ENCODE measurements around the gene SYNGR2. TPM values are rescaled to one million over a fixed set of nuclear protein-coding genes. Genes with fewer than 3 reads are reported as not detected.

The SYNGR2 gene
- total RNA-seq, 1 experiment from 2014 or later = 19.5 TPM

GRCh38 chr17:78183916-78184315, 15.5 kb downstream of the SYNGR2 start:
- Histone ChIP-seq H3K9me3 (replicated peaks) (no peaks in the 10 kb centered on the region), H3K36me3 (peaks cover 62% of the 10 kb centered on the region), H3K27me3 (no peaks in the 10 kb centered on the region), H3K27ac (no peak overlapping the region), H3K4me1 (peaks cover 26% of the 10 kb centered on the region), H3K4me3 (no peak overlapping the region)
- no peak for DNase-seq

GRCh38 chr17:78184351-78184750, 16.0 kb downstream of the SYNGR2 start:
- Histone ChIP-seq H3K4me1 (peaks cover 26% of the 10 kb centered on the region), H3K4me3 (no peak overlapping the region), H3K27ac (no peak overlapping the region), H3K9me3 (replicated peaks) (no peaks in the 10 kb centered on the region), H3K36me3 (peaks cover 57% of the 10 kb centered on the region), H3K27me3 (no peaks in the 10 kb centered on the region)
- DNase-seq = no peak

GRCh38 chr17:78184868-78185267, 16.5 kb downstream of the SYNGR2 start:
- Histone ChIP-seq H3K36me3 (peaks cover 52% of the 10 kb centered on the region), H3K4me1 (peaks cover 26% of the 10 kb centered on the region), H3K27me3 (no peaks in the 10 kb centered on the region), H3K9me3 (replicated peaks) (no peaks in the 10 kb centered on the region), H3K4me3 (no peak overlapping the region), H3K27ac (no peak overlapping the region)
- no peak for DNase-seq

GRCh38 chr17:78185981-78186691, 17.8 kb downstream of the SYNGR2 start:
- no peak overlapping the region for H3K27ac ChIP-seq
- DNase-seq = peak; percentile 92 to 94

GRCh38 chr17:78186692-78187595, 18.6 kb downstream of the SYNGR2 start, which contains the start of the genes AFMID and TK1:
Gene AFMID, plus strand, starts transcription at chr17:78187362. Its CDS starts 9 bp downstream, at chr17:78187371.
Gene TK1, minus strand, starts transcription at chr17:78187052. Its CDS starts 58 bp downstream, at chr17:78186994.
- peak; percentile 100 for DNase-seq
- H3K36me3 ChIP-seq = peaks cover 40% of the 10 kb centered on the region
- no peaks in the 10 kb centered on the region for H3K27me3 ChIP-seq
- H3K4me1 ChIP-seq = peaks cover 22% of the 10 kb centered on the region
- no peaks in the 10 kb centered on the region for H3K9me3 ChIP-seq (replicated peaks)
- peak within 1 kb of the TSS; percentile 76 for H3K4me3 ChIP-seq
- H3K27ac ChIP-seq = peak within 1 kb of the TSS; percentile 82

More at GRCh38 chr17:78185981-78186691, 17.8 kb downstream of the SYNGR2 start:
- peaks cover 45% of the 10 kb centered on the region for H3K36me3 ChIP-seq
- H3K27me3 ChIP-seq = no peaks in the 10 kb centered on the region
- no peaks in the 10 kb centered on the region for H3K9me3 ChIP-seq (replicated peaks)
- H3K4me3 ChIP-seq = peak overlapping the region; percentile 76
- peaks cover 22% of the 10 kb centered on the region for H3K4me1 ChIP-seq

- Histone ChIP-seq H3K27me3 (no peaks in the 10 kb centered on the region), H3K36me3 (peaks cover 31% of the 10 kb centered on the region), H3K27ac (no peak overlapping the region), H3K4me3 (no peak overlapping the region), H3K4me1 (no peaks in the 10 kb centered on the region; the same call in 1 of the 2 replicates), H3K9me3 (replicated peaks) (no peaks in the 10 kb centered on the region)
- DNase-seq = no peak
These were observed 28.3 kb downstream of the SYNGR2 start for GRCh38 chr17:78196716-78197115.

GRCh38 chr17:78197147-78197832, 28.9 kb downstream of the SYNGR2 start:
- Histone ChIP-seq H3K27me3 (no peaks in the 10 kb centered on the region), H3K27ac (no peak overlapping the region), H3K4me3 (no peak overlapping the region), H3K9me3 (replicated peaks) (no peaks in the 10 kb centered on the region), H3K36me3 (peaks cover 31% of the 10 kb centered on the region), H3K4me1 (no peaks in the 10 kb centered on the region; the same call in 1 of the 2 replicates)
- DNase-seq = no peak

GRCh38 chr17:78200451-78200850, 32.1 kb downstream of the SYNGR2 start:
- Histone ChIP-seq H3K27ac (no peak overlapping the region), H3K4me3 (no peak overlapping the region), H3K9me3 (replicated peaks) (no peaks in the 10 kb centered on the region), H3K36me3 (peaks cover 32% of the 10 kb centered on the region), H3K4me1 (no peaks in the 10 kb centered on the region; the same call in 1 of the 2 replicates), H3K27me3 (no peaks in the 10 kb centered on the region)
- DNase-seq = no peak

GRCh38 chr17:78202666-78203065, 34.3 kb downstream of the SYNGR2 start:
- no peak overlapping the region for H3K4me3 ChIP-seq
- H3K4me1 ChIP-seq = no peaks in the 10 kb centered on the region
- no peak for DNase-seq
- no peak overlapping the region for H3K27ac ChIP-seq
- peaks cover 16% of the 10 kb centered on the region for H3K36me3 ChIP-seq
- H3K27me3 ChIP-seq = no peaks in the 10 kb centered on the region
- H3K9me3 ChIP-seq (replicated peaks) = no peaks in the 10 kb centered on the region

- Histone ChIP-seq H3K27ac (no peak overlapping the region), H3K9me3 (replicated peaks) (no peaks in the 10 kb centered on the region), H3K27me3 (no peaks in the 10 kb centered on the region), H3K36me3 (peaks cover 10% of the 10 kb centered on the region), H3K4me1 (no peaks in the 10 kb centered on the region), H3K4me3 (no peak overlapping the region)
- no peak for DNase-seq
These were observed 36.2 kb downstream of the SYNGR2 start for GRCh38 chr17:78204387-78205123.

- H3K27ac ChIP-seq = no peak overlapping the region
- H3K4me1 ChIP-seq = no peaks in the 10 kb centered on the region
- no peak overlapping the region for H3K4me3 ChIP-seq
- H3K27me3 ChIP-seq = no peaks in the 10 kb centered on the region
- H3K36me3 ChIP-seq = peaks cover 10% of the 10 kb centered on the region
- no peak for DNase-seq
- no peaks in the 10 kb centered on the region for H3K9me3 ChIP-seq (replicated peaks)
These were observed 36.9 kb downstream of the SYNGR2 start for GRCh38 chr17:78205124-78205775.

- H3K4me3 ChIP-seq = no peak overlapping the region
- H3K36me3 ChIP-seq = peaks cover 10% of the 10 kb centered on the region
- H3K9me3 ChIP-seq (replicated peaks) = no peaks in the 10 kb centered on the region
- no peaks in the 10 kb centered on the region for H3K27me3 ChIP-seq
- H3K27ac ChIP-seq = no peak overlapping the region
- no peaks in the 10 kb centered on the region for H3K4me1 ChIP-seq
- no peak for DNase-seq
These were observed 37.9 kb downstream of the SYNGR2 start for GRCh38 chr17:78206298-78206697.

GRCh38 chr17:78208486-78208885, 40.1 kb downstream of the SYNGR2 start:
- no peak for DNase-seq
- Histone ChIP-seq H3K27ac (no peak overlapping the region), H3K27me3 (no peaks in the 10 kb centered on the region), H3K4me3 (no peak overlapping the region), H3K36me3 (peaks cover 7% of the 10 kb centered on the region; the same call in 1 of the 2 replicates), H3K9me3 (replicated peaks) (no peaks in the 10 kb centered on the region), H3K4me1 (no peaks in the 10 kb centered on the region)
